DMS53 treated with DMSO at 0.1 percent for 48 hours (cell line): ENCODE data around the gene CEP41.
A peak's percentile ranks its signal among the peaks of the same experiment; 100 is the strongest.
"Not testable (repeated sequence)": the region's sequence is repeated elsewhere in the genome, so short reads cannot be mapped to it uniquely, and the experiment has no call there.

Source experiments
- DNase-seq: peaks from one replicate; lab custom pipeline; 2025; ENCODE audit not compliant: unreplicated experiment; lab: John Stamatoyannopoulos, UW

CEP41 gene

GRCh38 chr7:130463553-130464434 lies 23.0 kb upstream of the CEP41 start:
- DNase-seq = no peak

DNA sequence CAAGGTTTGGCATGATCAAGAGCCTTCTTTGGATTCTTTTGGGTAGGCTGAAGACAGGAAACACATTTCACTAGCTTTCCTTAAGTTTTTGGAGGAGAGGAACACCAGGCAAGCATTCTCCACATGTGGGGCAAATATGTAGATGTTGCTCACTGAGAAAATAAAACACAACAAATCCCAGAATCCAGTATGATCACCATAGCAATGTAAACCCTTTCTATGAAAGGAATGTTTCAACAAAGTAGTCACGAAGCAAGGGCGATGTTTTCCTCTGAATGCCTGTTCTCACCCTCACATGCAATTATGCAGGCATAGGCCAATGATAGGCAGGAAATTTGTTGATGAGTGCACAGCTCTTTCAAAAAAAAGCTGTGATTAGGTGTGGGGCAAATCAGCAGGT lies 20.5 kb upstream of the CEP41 start:
- DNase-seq = no peak

- DNase-seq = no peak
These were observed 17.4 kb upstream of the CEP41 start for GRCh38 chr7:130458257-130458656.

GRCh38 chr7:130454959-130455358 lies 14.1 kb upstream of the CEP41 start:
- no peak for DNase-seq

GRCh38 chr7:130452951-130453350 lies 12.1 kb upstream of the CEP41 start:
- DNase-seq = no peak

DNA sequence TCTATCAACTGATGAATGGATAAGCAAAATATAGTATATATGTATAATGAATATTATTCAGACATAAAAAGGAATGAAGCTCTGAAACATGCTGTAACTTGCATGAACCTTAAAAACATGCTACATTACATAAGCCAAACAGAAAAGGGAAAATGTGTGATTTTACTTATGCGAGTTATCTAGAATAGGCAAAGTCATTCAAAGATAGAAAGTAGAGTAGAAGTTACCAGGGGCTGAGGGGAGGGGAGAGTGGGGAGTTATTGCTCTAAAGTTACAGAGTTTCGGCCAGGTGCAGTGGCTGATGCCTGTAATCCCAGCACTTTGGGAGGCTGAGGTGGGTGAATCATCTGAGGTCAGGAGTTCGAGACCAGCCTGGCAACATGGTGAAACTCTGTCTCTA lies 10.5 kb upstream of the CEP41 start:
- not testable (repeated sequence) for DNase-seq

GRCh38 chr7:130446259-130446658 lies 5.4 kb upstream of the CEP41 start:
- DNase-seq = no peak

DNA sequence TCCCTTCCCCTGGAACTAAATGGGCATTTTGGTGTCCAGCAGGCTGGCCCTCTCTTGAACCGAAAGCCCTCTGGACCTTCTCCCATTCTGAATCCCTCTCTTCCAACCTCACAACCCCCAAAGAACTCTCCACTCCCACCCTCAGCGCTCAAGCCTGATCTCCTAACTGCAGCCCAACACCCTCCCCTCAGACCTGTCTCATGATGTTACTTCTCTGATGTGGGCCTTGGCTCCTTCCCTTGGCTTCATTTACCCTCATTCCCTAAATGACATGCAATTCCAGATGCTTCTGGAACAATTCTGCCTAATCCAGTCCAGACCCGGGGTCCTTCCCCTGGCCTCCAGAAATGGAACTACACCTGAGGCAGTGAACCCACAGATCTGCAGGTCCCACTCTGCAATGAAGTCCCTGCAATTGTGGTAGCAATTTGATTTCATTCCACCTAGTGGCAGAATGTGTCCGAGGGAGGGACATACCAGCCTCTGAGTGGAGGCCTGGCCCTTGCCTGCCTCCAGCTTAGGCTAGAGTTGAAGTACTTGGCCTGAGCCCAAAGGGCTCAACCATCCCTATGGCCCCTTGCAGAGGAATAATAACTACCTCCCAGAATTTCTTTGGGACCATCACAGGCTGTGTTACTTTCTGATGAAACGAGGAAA lies 4.1 kb upstream of the CEP41 start:
- DNase-seq = no peak

GRCh38 chr7:130444234-130444633 lies 3.4 kb upstream of the CEP41 start:
- no peak for DNase-seq

DNA sequence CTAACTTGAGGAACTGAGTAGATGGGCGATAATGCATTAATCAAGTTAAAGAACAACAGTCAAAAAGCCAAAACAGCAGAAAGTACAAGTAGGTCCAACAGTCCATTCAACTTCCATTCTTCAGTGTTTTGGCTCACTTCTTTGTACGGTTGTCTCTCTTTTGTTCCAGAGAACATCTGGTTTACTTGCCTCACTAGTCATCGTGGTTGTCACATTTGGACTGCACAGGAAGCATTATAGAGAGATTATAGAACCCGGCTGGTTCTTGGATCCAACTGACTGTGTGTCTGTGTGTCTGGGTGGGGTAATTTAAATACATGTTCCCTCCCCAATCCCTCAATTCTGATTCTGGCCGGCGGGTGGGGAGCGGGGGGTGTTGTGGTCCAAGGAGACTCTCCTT lies 1.8 kb upstream of the CEP41 start:
- DNase-seq = no peak

GRCh38 chr7:130441408-130441869 lies 623 bp upstream of the CEP41 start:
- DNase-seq = peak; percentile 88

DNA sequence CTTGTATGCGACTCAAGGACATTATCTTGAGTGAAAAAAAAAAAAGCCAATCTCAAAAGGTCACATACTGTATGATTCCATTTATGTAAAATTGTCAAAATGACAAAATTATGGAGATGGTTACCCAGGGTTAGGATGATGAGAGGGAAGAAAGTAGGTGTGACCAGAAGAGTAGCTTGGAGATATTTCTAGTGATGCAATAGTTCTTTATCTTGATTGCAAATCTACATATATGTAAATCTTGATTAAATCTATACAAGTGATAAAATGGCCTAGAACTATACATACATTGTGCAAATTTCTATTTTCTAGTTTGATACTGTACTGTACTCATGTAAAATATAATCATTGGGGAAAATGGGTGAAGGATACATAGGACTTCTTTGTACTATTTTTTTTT lies 4.6 kb downstream of the CEP41 start:
- DNase-seq = no peak

- DNase-seq = no peak
These were observed 5.4 kb downstream of the CEP41 start for GRCh38 chr7:130435311-130435854.

GRCh38 chr7:130433301-130433700 lies 7.5 kb downstream of the CEP41 start:
- DNase-seq = no peak

- no peak for DNase-seq
These were observed 7.9 kb downstream of the CEP41 start for GRCh38 chr7:130432886-130433285.

DNA sequence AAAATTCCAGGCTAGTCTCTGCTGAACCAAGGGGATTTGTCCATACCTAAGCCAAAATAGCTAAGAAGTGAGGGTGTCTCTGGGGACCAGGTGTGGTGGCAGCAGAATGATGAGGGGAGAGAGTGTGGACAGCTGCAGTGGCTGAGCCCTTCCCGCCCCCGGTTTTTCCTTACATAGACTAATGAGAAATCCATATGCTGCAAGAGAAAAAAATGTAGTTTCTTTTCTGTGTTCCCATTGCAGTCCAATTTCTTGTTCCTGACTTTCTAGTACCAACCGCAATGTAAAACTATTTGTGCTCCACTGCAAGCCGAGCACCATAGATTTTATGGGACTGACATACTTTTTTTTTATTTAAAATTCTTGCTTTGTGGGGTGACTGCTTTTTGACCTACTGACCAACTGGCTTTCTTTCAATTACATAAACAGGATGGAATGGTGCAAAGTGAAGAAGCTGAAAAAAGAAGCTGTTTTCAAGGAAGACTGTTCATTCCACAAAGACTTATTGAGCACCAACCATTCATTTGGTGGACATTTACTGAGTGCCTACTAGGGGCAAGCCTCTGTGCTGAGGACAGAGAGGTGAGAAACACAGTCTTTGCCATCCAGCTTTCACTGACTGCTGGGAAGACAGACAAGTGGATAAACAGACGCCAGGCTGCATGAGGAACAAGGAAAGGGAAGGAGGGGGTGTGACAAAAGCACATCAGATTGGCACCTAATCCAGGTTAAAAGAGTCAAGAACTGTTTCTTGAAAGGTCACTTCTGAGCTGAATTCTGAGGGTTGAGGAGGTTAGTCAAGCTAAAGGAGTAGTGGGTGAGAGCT lies 9.8 kb downstream of the CEP41 start:
- DNase-seq = no peak

DNA sequence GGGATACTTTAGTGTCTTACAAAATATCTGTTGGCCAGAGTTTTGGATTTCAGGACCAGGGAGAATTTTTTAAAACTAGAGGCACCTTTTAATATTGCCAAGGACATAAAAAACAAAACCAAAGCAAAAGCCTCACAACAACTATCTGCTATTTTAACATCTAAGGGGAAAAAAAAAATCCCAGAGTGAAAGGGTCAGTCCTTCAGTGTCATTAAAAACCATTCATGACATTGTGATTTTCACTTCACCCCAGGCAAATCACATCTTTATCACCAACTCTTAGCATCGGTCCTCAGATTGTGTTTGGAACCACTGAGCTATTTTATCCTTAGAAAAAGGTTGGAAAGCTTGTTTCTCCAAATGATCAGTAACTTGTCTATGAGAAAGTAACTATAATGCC lies 10.7 kb downstream of the CEP41 start:
- no peak for DNase-seq

GRCh38 chr7:130429019-130429418 lies 11.8 kb downstream of the CEP41 start:
- no peak for DNase-seq

DNA sequence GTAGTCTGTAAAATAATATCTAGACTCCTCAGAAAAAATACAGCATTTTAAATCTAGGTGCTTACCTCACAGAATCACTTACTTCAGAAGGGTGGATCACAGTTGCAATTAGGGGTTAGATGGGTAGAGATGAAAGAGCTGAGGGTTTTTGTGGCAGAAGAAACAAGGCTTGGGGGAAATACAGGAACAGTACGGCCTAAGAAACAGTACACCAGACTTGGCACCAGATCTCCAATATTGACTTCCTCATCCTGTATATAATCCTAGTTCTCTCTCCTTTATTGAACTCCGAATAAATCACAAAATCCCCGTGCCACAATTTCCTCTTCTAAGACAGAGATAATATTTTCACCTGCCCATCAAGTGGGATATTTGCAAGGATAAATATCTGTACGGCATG lies 14.3 kb downstream of the CEP41 start:
- DNase-seq = no peak

GRCh38 chr7:130425796-130426195 lies 15.0 kb downstream of the CEP41 start:
- no peak for DNase-seq

DNA sequence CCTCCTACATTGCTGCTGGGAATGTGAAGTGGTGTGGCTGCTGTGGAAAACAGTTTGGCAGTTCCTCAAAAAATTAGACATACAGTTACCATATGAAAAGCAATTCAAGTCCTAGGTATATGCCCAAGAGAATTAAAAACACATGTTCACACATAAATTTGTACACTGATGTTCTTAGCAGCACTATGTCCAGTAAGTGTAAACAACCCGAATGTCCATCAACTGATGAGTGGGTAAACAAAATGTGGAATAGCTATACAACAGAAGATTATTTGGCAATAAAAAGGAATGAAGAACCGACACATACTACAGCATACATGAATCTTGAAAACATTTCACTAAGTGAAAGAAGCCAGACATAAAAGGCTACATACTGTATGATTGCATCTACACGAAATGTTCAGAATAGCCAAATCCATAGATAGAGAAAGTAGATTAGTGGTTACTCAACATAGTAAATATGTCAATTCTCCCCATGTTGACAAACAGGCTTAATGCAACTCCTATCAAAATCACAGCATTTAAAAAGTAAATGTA lies 17.2 kb downstream of the CEP41 start:
- DNase-seq = no peak
